Skeletal muscle satellite cell (primary cell): Measurements from ENCODE around the gene ONECUT3. TPM values are rescaled to one million over a fixed set of nuclear protein-coding genes. Genes with fewer than 3 reads are reported as not detected.

Experiments used
- H3K27me3 ChIP-seq: 2 replicates; pipeline ENCODE4 v1.7.0; 2013; ENCODE audit warnings: low read length; ENCODE audit not compliant: control insufficient read depth, insufficient read depth
- H3K36me3 ChIP-seq: 2 replicates; pipeline ENCODE4 v1.7.0; 2013; ENCODE audit warnings: mild to moderate bottlenecking, control low read depth, low read length; ENCODE audit not compliant: insufficient read depth
- H3K4me1 ChIP-seq: 2 replicates; pipeline ENCODE4 v1.7.0; 2013; ENCODE audit warnings: low read length; ENCODE audit not compliant: control insufficient read depth, insufficient read depth
- H3K4me2 ChIP-seq: 2 replicates; pipeline ENCODE4 v1.7.0; 2013; ENCODE audit warnings: mild to moderate bottlenecking, low read length
- H3K4me3 ChIP-seq: 2 replicates; pipeline ENCODE4 v1.7.0; 2013; ENCODE audit warnings: low read length
- H3K9ac ChIP-seq: 2 replicates; pipeline ENCODE4 v1.7.0; 2013; ENCODE audit warnings: mild to moderate bottlenecking, low read depth, low read length, moderate library complexity
- H3K9me3 ChIP-seq: replicated peaks from 2 replicates; pipeline ENCODE4 v1.7.0; 2013; ENCODE audit warnings: mild to moderate bottlenecking, control low read depth, low read length
- small RNA-seq: library from RNA; depleted of rRNA; stranded (forward); fragments of <200 nt; gene quantifications from one replicate; pipeline ENCODE3, GENCODE V24; 2012

The ONECUT3 gene

DNA sequence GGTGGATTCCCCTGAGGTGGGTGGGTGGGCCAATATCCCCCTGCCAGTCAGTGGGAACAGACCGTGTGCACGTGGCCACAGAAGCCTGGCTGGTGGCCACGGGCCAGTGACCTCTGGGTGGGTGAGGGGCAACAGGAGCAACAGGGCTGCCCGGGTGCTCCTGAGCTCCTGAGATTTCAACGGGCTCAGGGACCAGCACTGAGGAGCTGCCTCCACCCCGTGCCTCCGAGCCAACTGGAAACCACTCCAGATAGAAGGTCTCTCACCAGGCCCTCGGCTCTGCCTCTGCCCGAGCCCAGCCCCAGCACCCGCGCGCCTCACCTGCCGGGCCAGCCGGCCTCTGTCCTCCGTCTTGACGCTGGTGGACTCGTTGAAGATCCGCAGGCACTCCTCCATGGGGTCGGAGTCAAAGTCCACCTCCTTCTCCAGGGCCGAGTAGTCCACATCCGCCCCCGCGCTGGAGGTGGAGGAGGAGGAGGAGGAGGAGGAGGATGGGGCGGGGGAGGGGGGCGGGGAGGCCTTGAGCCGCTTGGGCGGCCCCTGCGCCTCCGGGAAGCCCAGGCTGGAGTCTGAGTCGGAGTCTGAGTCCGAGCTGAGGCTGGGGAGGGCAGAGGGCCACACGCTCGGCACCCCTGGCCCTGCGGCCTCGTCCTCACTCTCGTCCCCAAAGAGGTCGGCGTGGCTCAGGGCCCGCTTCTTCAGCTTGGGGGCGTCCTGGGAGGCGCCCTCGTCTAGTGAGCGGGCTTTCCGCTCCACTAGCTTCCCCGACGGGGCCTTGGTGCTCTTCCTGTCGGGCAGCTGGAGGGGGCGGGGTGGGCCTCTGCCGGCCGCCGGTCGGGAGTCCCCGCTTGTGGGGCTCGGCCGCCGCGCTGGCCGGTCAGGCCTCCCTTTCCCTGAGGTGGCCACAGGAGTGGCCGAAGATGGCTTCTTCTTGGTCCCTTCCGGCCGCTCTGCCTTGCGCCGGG, 73.5 kb downstream of the ONECUT3 start:
- H3K36me3 ChIP-seq, result peaks cover 40% of the 10 kb centered on the region

DNA sequence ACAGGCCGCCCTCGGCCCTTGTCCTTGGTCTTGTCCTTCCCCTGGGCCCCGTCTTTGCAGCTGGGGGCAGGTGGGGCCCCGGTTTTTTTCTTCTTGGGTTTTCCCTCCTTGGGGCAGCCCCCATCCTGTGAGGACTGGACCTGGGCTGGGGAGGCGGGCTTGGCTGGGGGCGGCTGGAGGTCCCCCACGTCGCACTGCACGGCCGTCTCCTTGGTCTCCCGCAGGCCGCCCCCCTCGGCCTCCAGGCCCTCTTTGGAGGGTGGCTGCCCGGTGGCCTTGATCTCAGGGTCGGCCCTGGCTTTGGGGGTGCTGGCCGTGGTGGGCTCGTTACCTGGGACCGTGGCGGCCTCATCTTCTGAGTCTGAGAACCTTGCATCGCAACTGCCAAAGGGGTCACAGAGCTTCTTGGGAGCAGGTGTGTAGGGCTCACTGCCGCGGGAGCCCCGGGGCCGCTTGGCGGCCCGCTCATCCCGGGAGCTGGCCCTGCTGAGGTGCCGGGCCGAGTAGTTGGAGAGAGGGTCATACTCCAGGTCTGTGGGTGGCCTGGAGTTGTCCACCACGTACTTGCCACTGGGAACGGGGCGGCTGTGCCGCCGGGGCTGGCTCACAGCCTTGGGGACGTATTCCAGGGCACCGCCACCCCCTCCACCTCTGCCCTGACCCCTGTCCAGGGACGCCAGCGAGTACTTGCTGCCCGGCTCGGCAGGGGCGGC, 74.4 kb downstream of the ONECUT3 start:
- Histone ChIP-seq H3K4me1 (peaks cover 9% of the 10 kb centered on the region), H3K27me3 (no peaks in the 10 kb centered on the region), H3K4me3 (no peak overlapping the region), H3K9ac (no peak overlapping the region), H3K36me3 (peaks cover 33% of the 10 kb centered on the region), H3K4me2 (no peak overlapping the region), H3K9me3 (no peaks in the 10 kb centered on the region)

More for the DNA sequence above, 73.5 kb downstream of the ONECUT3 start:
- H3K4me1 ChIP-seq, result peaks cover 9% of the 10 kb centered on the region
- no peak overlapping the region for H3K9ac ChIP-seq
- no peaks in the 10 kb centered on the region for H3K27me3 ChIP-seq
- H3K9me3 ChIP-seq, result no peaks in the 10 kb centered on the region
- no peak overlapping the region for H3K4me2 ChIP-seq
- no peak overlapping the region for H3K4me3 ChIP-seq

DNA sequence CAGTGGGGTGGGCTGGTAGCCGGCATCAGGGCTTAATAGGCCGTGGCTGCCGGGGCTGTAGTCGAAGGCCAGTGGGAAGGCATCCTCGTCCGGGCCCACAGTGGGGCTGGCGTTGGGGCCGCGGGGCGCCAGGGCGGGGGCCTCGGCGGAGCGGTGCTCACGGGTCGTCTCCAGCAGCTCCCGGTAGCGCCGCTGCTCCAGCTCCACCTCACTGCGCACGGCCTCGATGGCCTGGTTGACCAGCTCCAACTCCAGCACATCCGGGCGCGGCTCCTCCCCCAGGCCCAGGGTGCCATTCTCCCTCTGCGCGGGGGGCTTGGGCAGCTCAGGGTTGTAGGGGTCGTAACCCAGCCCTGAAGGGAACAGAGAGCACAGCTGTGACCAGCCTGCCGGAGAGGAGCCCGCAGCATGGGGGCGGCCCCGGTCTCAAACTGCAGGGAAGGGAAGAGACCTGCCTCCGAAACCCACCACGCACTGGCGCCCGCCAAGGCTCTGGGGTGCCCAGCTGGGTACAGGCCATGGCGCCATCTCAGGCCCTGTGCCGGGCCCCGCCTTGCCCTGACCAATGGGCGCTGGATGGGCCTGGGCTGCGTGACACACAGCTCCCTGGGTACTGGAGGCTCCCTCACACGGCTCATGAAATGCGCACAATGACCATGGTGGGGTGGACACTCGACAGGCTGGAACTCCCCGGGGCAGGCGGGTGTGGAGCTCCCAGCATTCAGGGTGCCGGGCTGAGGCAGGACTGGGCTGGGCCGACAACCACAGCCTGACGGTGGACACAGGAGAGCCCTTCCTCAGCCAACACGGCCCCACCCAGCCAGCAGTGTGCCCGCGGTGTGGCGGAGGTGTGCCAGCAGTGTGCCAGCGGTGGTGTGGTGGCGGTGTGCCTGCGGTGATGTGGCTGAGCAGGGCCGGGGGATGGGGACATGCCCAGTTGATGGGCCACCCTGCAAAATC, 75.3 kb downstream of the ONECUT3 start:
- Histone ChIP-seq H3K36me3 (peaks cover 25% of the 10 kb centered on the region), H3K4me3 (no peak overlapping the region), H3K4me2 (no peak overlapping the region), H3K4me1 (peaks cover 15% of the 10 kb centered on the region), H3K9me3 (no peaks in the 10 kb centered on the region), H3K9ac (no peak overlapping the region), H3K27me3 (no peaks in the 10 kb centered on the region)

DNA sequence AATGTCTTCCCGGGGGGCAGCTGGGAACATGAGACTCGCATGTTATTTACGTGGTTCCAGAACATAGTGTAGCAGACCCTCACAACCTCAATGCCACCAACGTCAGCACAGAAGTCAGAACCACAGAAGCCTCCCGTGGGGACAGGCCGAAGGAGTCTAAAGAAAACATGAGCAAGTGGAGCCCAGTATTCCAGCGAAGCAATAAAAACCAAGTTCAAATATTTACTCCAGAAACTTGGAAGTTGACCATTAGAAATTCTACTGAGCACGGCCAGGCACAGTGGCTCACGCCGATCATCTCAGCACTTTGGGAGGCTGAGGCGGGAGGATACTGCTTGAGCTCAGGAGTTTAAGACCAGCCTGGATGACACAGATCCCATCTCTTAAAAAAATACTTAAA, 76.7 kb downstream of the ONECUT3 start:
- Histone ChIP-seq H3K9me3 (no peaks in the 10 kb centered on the region), H3K4me1 (peaks cover 28% of the 10 kb centered on the region), H3K4me2 (no peak overlapping the region), H3K27me3 (no peaks in the 10 kb centered on the region), H3K4me3 (no peak overlapping the region), H3K36me3 (peaks cover 19% of the 10 kb centered on the region), H3K9ac (no peak overlapping the region)

DNA sequence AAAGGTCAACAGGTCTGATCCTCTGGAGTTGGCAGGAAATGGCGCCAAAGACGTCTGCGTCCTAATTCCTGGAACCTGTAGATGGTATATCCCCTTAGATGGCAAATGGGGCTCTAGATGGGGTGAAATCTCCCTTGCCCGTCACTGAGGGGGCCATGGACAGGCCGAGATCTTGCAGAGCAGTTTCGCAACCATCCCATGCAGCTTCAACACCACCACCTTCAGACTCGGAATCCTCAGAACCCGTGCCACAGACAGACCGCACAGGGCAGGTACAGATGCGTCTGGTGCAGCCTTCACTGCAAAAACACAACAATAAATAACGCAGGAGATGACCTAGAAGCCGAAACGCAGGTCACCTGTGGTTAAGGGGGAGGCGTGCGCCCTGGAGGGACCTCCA, 77.3 kb downstream of the ONECUT3 start:
- Histone ChIP-seq H3K27me3 (no peaks in the 10 kb centered on the region), H3K4me2 (no peak overlapping the region), H3K4me3 (no peak overlapping the region), H3K9me3 (no peaks in the 10 kb centered on the region), H3K9ac (no peak overlapping the region), H3K36me3 (peaks cover 19% of the 10 kb centered on the region), H3K4me1 (peaks cover 28% of the 10 kb centered on the region)

Small RNAs within 50 kb of the gene (small RNA-seq; reads per million reads assigned to genes)
- gene RF00017, result not detected
